Urothelium cell line (cell line): ENCODE data around the gene LRRFIP1.
"Not testable (repeated sequence)": the region's sequence is repeated elsewhere in the genome, so short reads cannot be mapped to it uniquely, and the experiment has no call there.

ENCODE experiments used
- DNase-seq: peaks from one replicate; pipeline ENCODE4 v3.0.0; 2011; ENCODE audit warnings: low spot score, mixed read lengths
- FAIRE-seq: peaks from 2 replicates; lab custom pipeline; 2011; peaks lifted over from hg19 to GRCh38; lab: Jason Lieb, UNC

Gene LRRFIP1

GRCh38 chr2:237661799-237662328 lies 34.5 kb downstream of the LRRFIP1 start:
- FAIRE-seq (no peak), DNase-seq (no peak)

- no peak for DNase-seq
- no peak for FAIRE-seq
Observed at GRCh38 chr2:237662671-237663093, 35.3 kb downstream of the LRRFIP1 start.

- no peak for FAIRE-seq
Observed at GRCh38 chr2:237663517-237664110, 36.2 kb downstream of the LRRFIP1 start.

GRCh38 chr2:237664151-237664550 lies 36.8 kb downstream of the LRRFIP1 start:
- FAIRE-seq (no peak), DNase-seq (no peak)

More at GRCh38 chr2:237663517-237664110, 36.2 kb downstream of the LRRFIP1 start:
- DNase-seq, result no peak

GRCh38 chr2:237665713-237666143 lies 38.3 kb downstream of the LRRFIP1 start:
- FAIRE-seq (no peak), DNase-seq (no peak)

GRCh38 chr2:237666606-237667005 lies 39.2 kb downstream of the LRRFIP1 start:
- no peak for DNase-seq
- no peak for FAIRE-seq

GRCh38 chr2:237667050-237667576 lies 39.7 kb downstream of the LRRFIP1 start:
- FAIRE-seq, DNase-seq: not testable (repeated sequence)

- FAIRE-seq, result no peak
- no peak for DNase-seq
Observed at GRCh38 chr2:237667893-237668292, 40.5 kb downstream of the LRRFIP1 start.

- DNase-seq, result no peak
- FAIRE-seq, result no peak
Observed at GRCh38 chr2:237668440-237668839, 41.1 kb downstream of the LRRFIP1 start.

GRCh38 chr2:237669283-237669627 lies 41.9 kb downstream of the LRRFIP1 start:
- DNase-seq, result no peak
- FAIRE-seq, result no peak

GRCh38 chr2:237669628-237670392 lies 42.4 kb downstream of the LRRFIP1 start:
- DNase-seq (no peak), FAIRE-seq (peak; percentile 13)

- no peak for DNase-seq
- no peak for FAIRE-seq
Observed at GRCh38 chr2:237670641-237671040, 43.3 kb downstream of the LRRFIP1 start.

GRCh38 chr2:237671466-237672138 lies 44.2 kb downstream of the LRRFIP1 start:
- DNase-seq (no peak), FAIRE-seq (no peak)

- FAIRE-seq (no peak), DNase-seq (no peak)
Observed at GRCh38 chr2:237672731-237673129, 45.3 kb downstream of the LRRFIP1 start.

- DNase-seq (peak; percentile 37), FAIRE-seq (no peak)
Observed at GRCh38 chr2:237673130-237674001, 46.0 kb downstream of the LRRFIP1 start.

- DNase-seq, result peak; percentile 81
- FAIRE-seq, result no peak
Observed at GRCh38 chr2:237674731-237675276, 47.4 kb downstream of the LRRFIP1 start.

- DNase-seq (no peak), FAIRE-seq (no peak)
Observed at GRCh38 chr2:237675316-237675715, 47.9 kb downstream of the LRRFIP1 start.

GRCh38 chr2:237680702-237681478 lies 53.5 kb downstream of the LRRFIP1 start:
- DNase-seq, result no peak
- no peak for FAIRE-seq

GRCh38 chr2:237682151-237682550 lies 54.8 kb downstream of the LRRFIP1 start:
- FAIRE-seq (no peak), DNase-seq (no peak)
